BLaER1 treated with 17β-estradiol and CSF1 and Interleukin-3, amounts not matched to agents 10 nM and 100 nM (cell line): ENCODE measurements around the gene FILIP1L.

Experiments used
- H3K27ac ChIP-seq, 11 experiments: shearing (Covaris generic); formaldehyde crosslinking; 2 replicates each; pipeline ENCODE4 v1.8.1; 2022
- H3K27me3 ChIP-seq, 11 experiments: shearing (Covaris generic); formaldehyde crosslinking; 2 replicates each; pipeline ENCODE4 v1.8.1; 2022
- H3K36me3 ChIP-seq, 11 experiments: shearing (Covaris generic); formaldehyde crosslinking; 2 replicates each; pipeline ENCODE4 v1.8.1; 2022
- H3K4me1 ChIP-seq, 10 experiments: shearing (Covaris generic); formaldehyde crosslinking; 2 replicates each; pipeline ENCODE4 v1.8.1; 2022
- H3K4me2 ChIP-seq, 11 experiments: shearing (Covaris generic); formaldehyde crosslinking; 2 replicates each; pipeline ENCODE4 v1.8.1; 2022
- H3K4me3 ChIP-seq, 10 experiments: shearing (Covaris generic); formaldehyde crosslinking; 2 replicates each; pipeline ENCODE4 v1.8.1; 2022
- H3K9ac ChIP-seq, 11 experiments: shearing (Covaris generic); formaldehyde crosslinking; 2 replicates each; pipeline ENCODE4 v1.8.1; 2022
- H3K9me3 ChIP-seq, 11 experiments: shearing (Covaris generic); formaldehyde crosslinking; replicated peaks in 1 of 11; 2 replicates each; pipeline ENCODE4 v1.8.1; 2022
- H4K20me1 ChIP-seq, 11 experiments: shearing (Covaris generic); formaldehyde crosslinking; 2 replicates each; pipeline ENCODE4 v1.8.1; 2022
- Cebpa-rat ChIP-seq, 11 experiments: shearing (Covaris generic); IDR thresholded peaks; 2 replicates each; pipeline ENCODE4 v1.8.1; 2022

FILIP1L gene

GRCh38 chr3:99960941-99961340 lies 153.4 kb downstream of the FILIP1L start:
- Histone ChIP-seq H3K27me3 (no peaks in the 10 kb centered on the region), H3K27ac (no peak overlapping the region), H3K4me1 (0 out of 20 replicates have a peak, but pooled peaks cover 0 to 5% (median 0%) of the 10 kb centered on the region in 10 experiments), H4K20me1 (peaks cover 0 to 56% (median 0%) of the 10 kb centered on the region in 11 experiments; a peak in 7 of 22 replicates), H3K4me3 (no peak overlapping the region), H3K4me2 (no peak overlapping the region), H3K9ac (no peak overlapping the region), H3K36me3 (peaks cover 0 to 3% (median 0%) of the 10 kb centered on the region in 11 experiments; a peak in 1 of 22 replicates), H3K9me3 (no peaks in the 10 kb centered on the region)
- TF ChIP-seq Cebpa-rat (IDR thresholded peaks at IDR 0.05), result no peak

DNA sequence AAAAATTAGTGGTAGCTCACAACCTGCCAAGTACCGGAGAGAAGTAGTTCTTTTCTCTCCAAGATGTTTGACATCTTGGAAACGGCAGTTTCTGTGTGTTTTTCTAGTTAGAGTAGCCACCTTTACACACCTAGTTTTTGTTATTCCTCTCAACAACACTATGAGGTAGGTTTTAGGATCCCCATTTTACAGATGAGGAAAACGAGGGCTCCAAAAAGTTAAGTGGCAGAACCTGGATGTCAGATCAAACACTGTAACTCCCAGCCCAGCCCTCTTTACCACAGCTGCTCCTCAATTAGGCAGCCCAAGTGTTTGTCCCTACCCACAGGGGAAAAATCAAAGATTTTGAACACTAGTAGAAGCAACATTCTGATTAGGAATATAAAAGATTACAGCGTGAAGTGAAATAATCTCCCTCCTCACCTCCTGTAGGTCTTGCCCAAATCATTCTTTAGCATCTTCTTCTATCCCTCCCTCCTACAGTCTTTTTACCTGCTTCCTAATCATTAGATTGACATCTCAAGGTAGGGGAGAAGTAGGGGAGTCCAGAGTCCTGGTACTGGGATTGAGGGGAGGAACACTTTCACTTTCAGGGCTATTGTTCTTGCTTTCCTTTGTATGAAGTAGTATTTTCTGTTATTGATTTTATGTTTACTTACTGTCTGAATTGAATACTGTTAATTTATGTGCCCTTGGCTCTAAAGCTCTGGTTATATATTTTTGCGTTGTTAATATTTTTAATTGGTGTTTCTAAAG lies 154.0 kb downstream of the FILIP1L start:
- TF ChIP-seq Cebpa-rat (IDR thresholded peaks at IDR 0.05), result no peak
- peaks cover 0 to 50% (median 0%) of the 10 kb centered on the region in 11 experiments; a peak in 8 of 22 replicates for H4K20me1 ChIP-seq

GRCh38 chr3:99958222-99958912 lies 155.9 kb downstream of the FILIP1L start:
- no peak for TF ChIP-seq Cebpa-rat (IDR thresholded peaks at IDR 0.05)
- Histone ChIP-seq H3K27ac (no peak overlapping the region), H3K4me3 (no peak overlapping the region), H4K20me1 (peaks cover 0 to 62% (median 0%) of the 10 kb centered on the region in 11 experiments; a peak in 7 of 22 replicates), H3K27me3 (no peaks in the 10 kb centered on the region), H3K9me3 (no peaks in the 10 kb centered on the region), H3K36me3 (peaks cover 0 to under 1% (median 0%) of the 10 kb centered on the region in 11 experiments; a peak in 1 of 22 replicates), H3K9ac (no peak overlapping the region), H3K4me1 (0 out of 20 replicates have a peak, but pooled peaks cover 0 to 5% (median 0%) of the 10 kb centered on the region in 10 experiments), H3K4me2 (no peak overlapping the region)

More for the DNA sequence above, 154.0 kb downstream of the FILIP1L start:
- H3K4me1 ChIP-seq, result 0 out of 20 replicates have a peak, but pooled peaks cover 0 to 5% (median 0%) of the 10 kb centered on the region in 10 experiments
- H3K36me3 ChIP-seq, result peaks cover 0 to 3% (median 0%) of the 10 kb centered on the region in 11 experiments; a peak in 1 of 22 replicates
- no peaks in the 10 kb centered on the region for H3K9me3 ChIP-seq
- H3K4me3 ChIP-seq, result no peak overlapping the region
- no peak overlapping the region for H3K9ac ChIP-seq
- no peak overlapping the region for H3K27ac ChIP-seq
- H3K27me3 ChIP-seq, result no peaks in the 10 kb centered on the region
- no peak overlapping the region for H3K4me2 ChIP-seq

DNA sequence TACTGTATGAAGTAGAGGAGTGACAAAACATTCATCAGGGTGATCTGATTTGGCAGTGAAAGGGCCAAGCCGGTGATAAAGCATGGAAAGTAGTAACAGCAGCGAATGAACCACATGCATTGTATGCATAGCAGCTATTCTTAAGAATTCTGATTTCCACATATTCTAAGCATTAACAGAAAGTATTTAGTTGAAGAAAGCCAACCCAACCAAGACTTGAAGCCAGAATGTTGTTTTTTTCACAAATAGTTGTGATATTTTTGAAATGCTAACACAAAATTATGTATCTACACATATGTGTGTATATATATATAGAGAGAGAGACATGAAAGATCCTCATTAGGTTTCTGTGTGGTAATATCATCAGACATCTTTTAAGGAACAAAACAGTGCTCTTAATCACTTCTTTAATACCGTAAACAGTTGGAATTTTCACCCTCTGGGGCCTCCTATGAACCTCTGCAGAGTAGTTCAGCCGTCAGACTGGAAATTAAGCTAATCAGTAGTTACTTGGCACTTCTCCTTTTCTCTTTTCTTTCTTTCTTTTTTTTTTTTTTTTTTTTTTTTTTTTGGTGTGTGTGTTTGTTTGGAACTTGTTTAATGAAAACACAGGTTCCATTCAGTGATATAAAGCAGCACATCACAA lies 157.0 kb downstream of the FILIP1L start:
- TF ChIP-seq Cebpa-rat (IDR thresholded peaks at IDR 0.05), result no peak
- Histone ChIP-seq H3K36me3 (no peaks in the 10 kb centered on the region), H3K9ac (no peak overlapping the region), H3K27ac (no peak overlapping the region), H3K9me3 (no peaks in the 10 kb centered on the region), H4K20me1 (peaks cover 0 to 59% (median 0%) of the 10 kb centered on the region in 11 experiments; a peak in 7 of 22 replicates), H3K4me1 (0 out of 20 replicates have a peak, but pooled peaks cover 0 to 5% (median 0%) of the 10 kb centered on the region in 10 experiments), H3K27me3 (no peaks in the 10 kb centered on the region), H3K4me3 (no peak overlapping the region), H3K4me2 (no peak overlapping the region)

GRCh38 chr3:99955773-99956562 lies 158.3 kb downstream of the FILIP1L start:
- Histone ChIP-seq H3K4me2 (no peak overlapping the region), H3K27me3 (no peaks in the 10 kb centered on the region), H3K4me3 (no peak overlapping the region), H3K4me1 (0 out of 20 replicates have a peak, but pooled peaks cover 0 to 5% (median 0%) of the 10 kb centered on the region in 10 experiments), H4K20me1 (peaks cover 0 to 58% (median 0%) of the 10 kb centered on the region in 11 experiments; a peak in 6 of 22 replicates), H3K9ac (no peak overlapping the region), H3K9me3 (no peaks in the 10 kb centered on the region), H3K36me3 (0 out of 22 replicates have a peak, but pooled peaks cover 0 to under 1% (median 0%) of the 10 kb centered on the region in 11 experiments), H3K27ac (no peak overlapping the region)
- TF ChIP-seq Cebpa-rat (IDR thresholded peaks at IDR 0.05), result no peak

- H3K27ac ChIP-seq, result no peak overlapping the region
Measured at GRCh38 chr3:99954914-99955644, 159.2 kb downstream of the FILIP1L start.

DNA sequence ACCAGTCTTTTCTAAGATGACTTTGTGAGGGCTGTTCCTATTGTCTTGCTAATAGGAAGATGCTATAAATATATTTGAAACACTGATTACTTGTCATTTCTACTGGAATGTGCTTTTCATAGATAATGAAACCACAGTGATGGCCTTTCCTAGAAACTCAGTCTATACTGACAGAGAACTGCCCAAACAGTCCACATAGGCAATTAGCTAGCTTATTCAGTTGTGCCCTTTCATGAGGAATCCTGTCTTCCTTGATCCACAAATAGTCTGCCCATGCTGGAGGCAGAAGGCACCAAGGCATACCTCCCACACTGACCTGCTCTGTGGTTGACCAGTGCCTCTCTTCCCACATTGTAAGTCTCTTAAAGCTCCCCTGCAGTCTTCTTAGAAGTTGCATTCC lies 160.7 kb downstream of the FILIP1L start:
- H3K27me3 ChIP-seq, result no peaks in the 10 kb centered on the region
- no peak overlapping the region for H3K4me3 ChIP-seq
- peaks cover 0 to 39% (median 0%) of the 10 kb centered on the region in 11 experiments; a peak in 6 of 22 replicates for H4K20me1 ChIP-seq
- H3K9ac ChIP-seq, result no peak overlapping the region
- no peaks in the 10 kb centered on the region for H3K9me3 ChIP-seq
- no peak for TF ChIP-seq Cebpa-rat (IDR thresholded peaks at IDR 0.05)
- 0 out of 20 replicates have a peak, but pooled peaks cover 0 to 5% (median 0%) of the 10 kb centered on the region in 10 experiments for H3K4me1 ChIP-seq
- no peak overlapping the region for H3K27ac ChIP-seq
- 0 out of 22 replicates have a peak, but pooled peaks cover 0 to 3% (median 0%) of the 10 kb centered on the region in 11 experiments for H3K36me3 ChIP-seq
- H3K4me2 ChIP-seq, result no peak overlapping the region

More at GRCh38 chr3:99954914-99955644, 159.2 kb downstream of the FILIP1L start:
- no peak overlapping the region for H3K4me3 ChIP-seq
- no peaks in the 10 kb centered on the region for H3K9me3 ChIP-seq
- TF ChIP-seq Cebpa-rat (IDR thresholded peaks at IDR 0.05), result no peak
- H3K36me3 ChIP-seq, result 0 out of 22 replicates have a peak, but pooled peaks cover 0 to 3% (median 0%) of the 10 kb centered on the region in 11 experiments
- H3K27me3 ChIP-seq, result no peaks in the 10 kb centered on the region
- peaks cover 0 to 53% (median 0%) of the 10 kb centered on the region in 11 experiments; a peak in 6 of 22 replicates for H4K20me1 ChIP-seq
- 0 out of 20 replicates have a peak, but pooled peaks cover 0 to 5% (median 0%) of the 10 kb centered on the region in 10 experiments for H3K4me1 ChIP-seq
- H3K9ac ChIP-seq, result no peak overlapping the region
- H3K4me2 ChIP-seq, result no peak overlapping the region
